DOHH2 (cell line): Measurements from ENCODE around the gene CXCL13.

Experiments
- CTCF ChIP-seq: fragments of 200-600 bp; sonication (generic); IDR thresholded peaks from one replicate; pipeline ENCODE4 v1.5.1; 2014; ENCODE audit warnings: antibody characterized with exemption, mild to moderate bottlenecking, low read depth, low read length; ENCODE audit not compliant: poor library complexity, severe bottlenecking
- EZH2phosphoT487 ChIP-seq: fragments of 200-600 bp; sonication (generic); IDR thresholded peaks from 2 replicates; pipeline ENCODE4 v1.6.1; 2017; ENCODE audit warnings: borderline replicate concordance, mild to moderate bottlenecking, antibody characterized with exemption, low read length, moderate library complexity, mixed read lengths

- no peak for TF ChIP-seq CTCF
- TF ChIP-seq EZH2phosphoT487: no peak
These were observed 26.1 kb upstream of the CXCL13 start for GRCh38 chr4:77579406-77580076.
